Measurements from ENCODE around the gene ATP6V1D. TPM values are rescaled to one million over a fixed set of nuclear protein-coding genes. Genes with fewer than 3 reads are reported as not detected.

ATP6V1D gene
- total and polyA plus RNA-seq, 2 experiments from 2014 or later, result 128 to 191 TPM

- WGBS, 2 experiments (ENCODE audit: low coverage in 1 of 2, low lambda C conversion rate in 2 of 2, missing lambda C conversion rate in 2 of 2), result 100% methylated on average over 1 of the region's 1 CpG
Measured at GRCh38 chr14:67313153-67313552, 46.5 kb downstream of the ATP6V1D start.

DNA sequence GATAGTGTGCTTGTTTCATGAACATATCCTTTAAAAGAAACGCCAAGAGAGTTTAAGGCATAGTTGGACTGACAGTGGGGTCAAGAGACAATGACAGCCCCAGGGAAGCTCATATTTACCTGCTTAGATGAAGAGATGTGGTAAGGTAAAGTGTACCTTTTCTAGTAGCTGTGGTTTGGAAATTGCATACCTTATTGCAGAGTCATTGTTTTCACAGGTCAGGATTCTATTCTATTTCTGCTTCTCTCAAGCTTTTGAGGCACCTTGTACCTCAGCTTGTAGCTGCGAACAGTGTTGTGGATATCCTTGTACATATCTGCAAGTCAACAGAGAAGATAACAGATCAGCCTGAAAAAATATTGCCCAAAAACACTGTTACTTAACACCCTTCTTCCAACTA is 47.7 kb downstream of the ATP6V1D start:
- WGBS, 2 experiments (ENCODE audit: low coverage in 1 of 2, low lambda C conversion rate in 2 of 2, missing lambda C conversion rate in 2 of 2), result 98 to 100% methylated on average over 2 of the region's 2 CpGs
- Histone ChIP-seq H3K4me3 (no peak overlapping the region), H3K4me2 (ENCODE audit: unreplicated experiment) (no peak overlapping the region), H2AFZ (no peak overlapping the region), H3K9me2 (ENCODE audit: insufficient read depth) (no peaks in the 10 kb centered on the region), H3K27me3 (replicated peaks; ENCODE audit: insufficient read depth) (no peaks in the 10 kb centered on the region), H4K20me1 (ENCODE audit: insufficient read depth) (no peaks in the 10 kb centered on the region), H3K27ac (no peak overlapping the region), H3K4me1 (ENCODE audit: insufficient read depth) (no peaks in the 10 kb centered on the region), H3K79me2 (ENCODE audit: insufficient read depth) (no peaks in the 10 kb centered on the region), H3F3A (ENCODE audit: insufficient read depth) (no peaks in the 10 kb centered on the region), H3K9me3 (ENCODE audit: low read depth) (no peaks in the 10 kb centered on the region), H3K36me3 (ENCODE audit: low read depth) (peaks cover 17% of the 10 kb centered on the region), H3K9ac (no peak overlapping the region)
- TF ChIP-seq EZH2phosphoT487 (IDR thresholded peaks at IDR 0.05; ENCODE audit: insufficient read depth, low read depth) (no peak), EZH2 (IDR thresholded peaks at IDR 0.05; ENCODE audit: insufficient read depth, poor library complexity, severe bottlenecking) (no peak)
- in situ Hi-C loops (cut with MboI), result no loop called here
- DNase-seq, result no peak

More at GRCh38 chr14:67313153-67313552, 46.5 kb downstream of the ATP6V1D start:
- no peaks in the 10 kb centered on the region for H3K4me1 ChIP-seq (ENCODE audit: insufficient read depth)
- no peak overlapping the region for H3K4me3 ChIP-seq
- in situ Hi-C loops (cut with MboI), result no loop called here
- no peaks in the 10 kb centered on the region for H3K9me3 ChIP-seq (ENCODE audit: low read depth)
- H3K4me2 ChIP-seq (ENCODE audit: unreplicated experiment), result no peak overlapping the region
- H3K27me3 ChIP-seq (replicated peaks; ENCODE audit: insufficient read depth), result no peaks in the 10 kb centered on the region
- H3K79me2 ChIP-seq (ENCODE audit: insufficient read depth), result no peaks in the 10 kb centered on the region
- H3K36me3 ChIP-seq (ENCODE audit: low read depth), result peaks cover 27% of the 10 kb centered on the region
- no peak for TF ChIP-seq EZH2phosphoT487 (IDR thresholded peaks at IDR 0.05; ENCODE audit: insufficient read depth, low read depth)
- H3K9ac ChIP-seq, result no peak overlapping the region
- H3F3A ChIP-seq (ENCODE audit: insufficient read depth), result no peaks in the 10 kb centered on the region
- DNase-seq, result no peak
- no peak overlapping the region for H3K27ac ChIP-seq
- no peaks in the 10 kb centered on the region for H4K20me1 ChIP-seq (ENCODE audit: insufficient read depth)
- no peaks in the 10 kb centered on the region for H3K9me2 ChIP-seq (ENCODE audit: insufficient read depth)
- no peak overlapping the region for H2AFZ ChIP-seq

Small RNA genes lying within 50 kb of the gene (small RNA-seq; reads per million reads assigned to genes)
- gene RF00019 (ENCODE audit: low read depth, low replicate concordance), result not detected

Other genes with a start within 250 kb of the ATP6V1D start
- gene GARIN2, start 170.4 kb downstream of the ATP6V1D start, total RNA-seq (2014; rRNA removed; shearing (Covaris generic)), result not detected in 2 replicates
- gene GARIN2, start 170.4 kb downstream of the ATP6V1D start, polyA plus RNA-seq (2016; fragmentation: Nextera tagmentation; extraction: Ambion mirVana), result not detected in 2 replicates
- gene PALS1, start 118.4 kb downstream of the ATP6V1D start, total RNA-seq (2014; rRNA removed; shearing (Covaris generic)), result 23.8 and 36.5 TPM in 2 replicates
- gene PALS1, start 118.4 kb downstream of the ATP6V1D start, polyA plus RNA-seq (2016; fragmentation: Nextera tagmentation; extraction: Ambion mirVana), result 15.3 and 15.5 TPM in 2 replicates
- 232 and 273 TPM in 2 replicates for gene EIF2S1, start 524 bp upstream of the ATP6V1D start, total RNA-seq (2014; rRNA removed; shearing (Covaris generic))
- gene EIF2S1, start 524 bp upstream of the ATP6V1D start, polyA plus RNA-seq (2016; fragmentation: Nextera tagmentation; extraction: Ambion mirVana), result 218 and 222 TPM in 2 replicates
- gene PLEK2, start 52.4 kb upstream of the ATP6V1D start, total RNA-seq (2014; rRNA removed; shearing (Covaris generic)), result 10.8 and 12.4 TPM in 2 replicates
- gene PLEK2, start 52.4 kb upstream of the ATP6V1D start, polyA plus RNA-seq (2016; fragmentation: Nextera tagmentation; extraction: Ambion mirVana), result 11.4 and 11.5 TPM in 2 replicates
- 0.65 and 1.1 TPM in 2 replicates for gene TMEM229B, start 128.9 kb upstream of the ATP6V1D start, total RNA-seq (2014; rRNA removed; shearing (Covaris generic))
- 0.43 and 0.48 TPM in 2 replicates for gene TMEM229B, start 128.9 kb upstream of the ATP6V1D start, polyA plus RNA-seq (2016; fragmentation: Nextera tagmentation; extraction: Ambion mirVana)
- under 0.01 TPM in 1 of 2 replicates, not detected in the other for gene PLEKHH1, start 173.5 kb upstream of the ATP6V1D start, total RNA-seq (2014; rRNA removed; shearing (Covaris generic))
- 0.13 TPM in 1 of 2 replicates, not detected in the other for gene PLEKHH1, start 173.5 kb upstream of the ATP6V1D start, polyA plus RNA-seq (2016; fragmentation: Nextera tagmentation; extraction: Ambion mirVana)
- gene PIGH, start 240.5 kb upstream of the ATP6V1D start, total RNA-seq (2014; rRNA removed; shearing (Covaris generic)), result 10.8 and 27.6 TPM in 2 replicates
- 22.4 and 23.4 TPM in 2 replicates for gene PIGH, start 240.5 kb upstream of the ATP6V1D start, polyA plus RNA-seq (2016; fragmentation: Nextera tagmentation; extraction: Ambion mirVana)

Measured in GM23248 (cell line).